IPS-18a (cell line): ENCODE results near the gene CMYA5.

Source experiments
- H3K27ac ChIP-seq: one replicate; pipeline ENCODE4 v1.5.1; 2013; ENCODE audit warnings: low read length
- H3K27me3 ChIP-seq: one replicate; pipeline ENCODE4 v1.6.1; 2013; ENCODE audit warnings: mild to moderate bottlenecking, low read length; ENCODE audit not compliant: control insufficient read depth, insufficient read depth
- H3K36me3 ChIP-seq: one replicate; pipeline ENCODE4 v1.6.1; 2013; ENCODE audit warnings: low read depth, low read length; ENCODE audit not compliant: control insufficient read depth
- H3K4me1 ChIP-seq: one replicate; pipeline ENCODE4 v1.6.1; 2013; ENCODE audit warnings: low read depth, low read length; ENCODE audit not compliant: control insufficient read depth
- H3K4me3 ChIP-seq: one replicate; pipeline ENCODE4 v1.5.1; 2013; ENCODE audit warnings: low read length
- H3K9ac ChIP-seq: one replicate; pipeline ENCODE4 v1.6.1; 2013; ENCODE audit warnings: mild to moderate bottlenecking, low read length, moderate library complexity
- H3K9me3 ChIP-seq: one replicate; pipeline ENCODE4 v1.6.1; 2013; ENCODE audit warnings: low read depth, low read length; ENCODE audit not compliant: control insufficient read depth

Gene CMYA5

DNA sequence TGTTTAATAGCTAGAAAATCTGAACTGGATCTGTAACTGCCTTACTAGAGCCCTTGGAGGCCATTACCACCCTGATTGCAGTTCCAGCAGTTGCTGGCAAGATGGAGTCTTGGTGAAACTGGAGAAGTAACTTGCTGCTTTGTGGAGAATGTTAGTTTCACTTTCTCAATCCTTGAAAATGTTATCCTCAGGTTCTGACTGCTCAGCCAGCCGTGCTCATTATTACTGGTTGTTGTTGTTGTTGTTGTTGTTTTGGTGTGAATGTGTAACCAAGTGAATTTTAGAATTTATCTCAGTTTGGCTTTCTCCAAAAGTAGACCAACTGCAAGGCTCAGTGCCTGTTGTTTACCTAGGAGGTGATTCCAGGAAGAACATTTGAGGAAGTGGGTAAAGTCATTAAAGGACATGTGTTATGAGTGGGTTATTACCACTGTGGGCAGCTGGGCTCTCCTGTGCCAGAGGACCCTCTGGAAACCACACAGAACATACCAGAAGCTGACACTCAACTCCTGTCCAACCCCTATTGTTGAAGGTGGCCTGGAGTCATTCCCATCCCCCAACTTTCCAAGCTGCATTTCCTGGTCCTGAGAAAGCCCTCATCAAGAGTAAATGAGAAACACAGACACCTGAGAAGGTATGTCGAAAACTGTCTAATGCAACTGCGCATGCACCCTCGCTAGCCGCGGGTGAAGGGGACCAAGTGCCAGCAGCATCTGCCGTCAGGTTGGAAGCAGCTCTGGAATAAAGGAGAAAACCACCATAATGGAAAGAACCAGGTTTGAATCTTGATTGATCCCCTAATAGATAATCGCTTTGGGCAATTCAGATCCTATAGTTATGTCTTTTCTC is 111.6 kb downstream of the CMYA5 start:
- Histone ChIP-seq H3K4me1 (no peaks in the 10 kb centered on the region), H3K9ac (no peak overlapping the region), H3K27ac (no peak overlapping the region), H3K36me3 (no peaks in the 10 kb centered on the region), H3K4me3 (no peak overlapping the region), H3K9me3 (no peaks in the 10 kb centered on the region), H3K27me3 (no peaks in the 10 kb centered on the region)

DNA sequence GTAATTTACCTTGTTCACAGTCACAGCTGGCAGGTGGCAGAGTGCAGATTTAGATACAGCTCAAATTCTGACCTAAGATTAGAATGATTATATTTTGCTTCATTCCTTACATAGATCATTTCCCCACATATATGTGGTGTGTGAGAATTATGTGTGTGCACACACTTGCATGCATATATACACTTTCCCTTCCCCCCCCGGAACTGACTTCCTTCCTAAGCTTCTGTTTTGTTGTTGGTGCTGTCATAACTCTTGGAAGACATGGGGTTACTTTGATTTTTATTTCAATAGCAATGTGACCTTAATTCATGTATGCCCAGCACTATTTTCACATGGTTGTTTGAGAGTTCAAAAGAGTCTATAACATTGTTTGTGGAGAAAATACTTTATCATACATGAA is 112.8 kb downstream of the CMYA5 start:
- no peaks in the 10 kb centered on the region for H3K4me1 ChIP-seq
- no peaks in the 10 kb centered on the region for H3K36me3 ChIP-seq
- H3K9ac ChIP-seq = no peak overlapping the region
- no peaks in the 10 kb centered on the region for H3K9me3 ChIP-seq
- H3K4me3 ChIP-seq = no peak overlapping the region
- H3K27me3 ChIP-seq = no peaks in the 10 kb centered on the region
- no peak overlapping the region for H3K27ac ChIP-seq

DNA sequence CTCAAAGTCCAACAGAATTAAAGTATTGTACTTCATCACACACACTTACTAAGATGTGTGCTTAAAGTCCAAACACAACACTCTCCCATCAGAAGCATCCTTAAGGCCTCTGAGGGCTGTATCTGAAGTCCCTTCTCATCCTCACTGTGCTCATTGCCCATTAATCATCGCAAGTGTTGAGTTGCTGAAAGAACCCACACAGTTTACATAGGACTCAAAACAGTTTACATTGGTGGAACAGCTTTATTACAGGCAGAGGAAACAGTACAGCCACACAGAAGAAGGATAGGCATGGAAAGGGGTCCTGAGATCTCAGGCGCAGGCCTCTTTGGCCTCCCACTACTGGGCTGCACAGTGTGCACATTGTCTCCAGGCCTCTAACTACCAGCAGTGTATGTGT is 113.4 kb downstream of the CMYA5 start:
- Histone ChIP-seq H3K4me1 (no peaks in the 10 kb centered on the region), H3K9ac (no peak overlapping the region), H3K9me3 (no peaks in the 10 kb centered on the region), H3K27ac (no peak overlapping the region), H3K27me3 (no peaks in the 10 kb centered on the region), H3K4me3 (no peak overlapping the region), H3K36me3 (no peaks in the 10 kb centered on the region)

DNA sequence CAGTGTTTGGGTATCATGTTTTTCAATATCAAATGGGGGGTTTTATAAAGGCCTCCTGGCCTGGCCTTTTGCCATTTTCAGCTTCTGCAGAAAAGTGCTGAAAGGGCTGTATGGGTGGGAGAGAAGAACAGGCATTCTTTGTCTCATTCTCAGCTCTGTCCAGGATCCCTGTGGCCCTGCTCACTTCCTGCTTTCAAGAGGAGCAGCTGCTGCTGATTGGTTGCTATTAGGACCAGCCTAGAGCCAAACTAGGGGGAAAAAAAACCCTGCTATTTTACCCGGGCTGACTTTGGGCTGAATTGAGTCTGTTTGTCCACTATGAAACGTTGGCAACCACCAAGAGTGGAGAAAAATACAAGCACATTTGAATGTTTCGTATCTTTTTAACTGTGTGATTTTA is 117.1 kb downstream of the CMYA5 start:
- Histone ChIP-seq H3K36me3 (no peaks in the 10 kb centered on the region), H3K4me1 (no peaks in the 10 kb centered on the region), H3K27me3 (no peaks in the 10 kb centered on the region), H3K27ac (no peak overlapping the region), H3K4me3 (no peak overlapping the region), H3K9me3 (no peaks in the 10 kb centered on the region), H3K9ac (no peak overlapping the region)

DNA sequence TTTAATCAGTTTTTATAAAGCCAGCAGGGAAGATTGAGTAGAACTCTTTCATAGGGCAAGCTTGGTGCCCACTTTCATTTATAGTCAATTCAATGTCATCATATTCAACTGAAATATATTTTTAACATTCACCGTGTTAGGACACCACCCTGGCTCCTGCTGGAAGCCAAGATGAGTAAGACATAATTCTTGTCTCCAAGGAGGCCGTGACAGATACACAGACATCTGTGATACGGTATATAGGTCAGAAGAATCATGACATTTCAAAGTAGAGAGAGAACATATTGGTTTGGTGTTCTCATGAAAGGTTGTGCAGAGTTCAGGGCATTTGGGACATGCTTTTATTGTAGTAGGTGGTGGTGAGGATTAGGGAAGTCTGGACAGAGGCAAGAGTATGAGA is 120.1 kb downstream of the CMYA5 start:
- no peak overlapping the region for H3K9ac ChIP-seq
- no peaks in the 10 kb centered on the region for H3K27me3 ChIP-seq
- H3K27ac ChIP-seq = no peak overlapping the region
- no peaks in the 10 kb centered on the region for H3K9me3 ChIP-seq
- no peaks in the 10 kb centered on the region for H3K36me3 ChIP-seq
- H3K4me3 ChIP-seq = no peak overlapping the region
- no peaks in the 10 kb centered on the region for H3K4me1 ChIP-seq

DNA sequence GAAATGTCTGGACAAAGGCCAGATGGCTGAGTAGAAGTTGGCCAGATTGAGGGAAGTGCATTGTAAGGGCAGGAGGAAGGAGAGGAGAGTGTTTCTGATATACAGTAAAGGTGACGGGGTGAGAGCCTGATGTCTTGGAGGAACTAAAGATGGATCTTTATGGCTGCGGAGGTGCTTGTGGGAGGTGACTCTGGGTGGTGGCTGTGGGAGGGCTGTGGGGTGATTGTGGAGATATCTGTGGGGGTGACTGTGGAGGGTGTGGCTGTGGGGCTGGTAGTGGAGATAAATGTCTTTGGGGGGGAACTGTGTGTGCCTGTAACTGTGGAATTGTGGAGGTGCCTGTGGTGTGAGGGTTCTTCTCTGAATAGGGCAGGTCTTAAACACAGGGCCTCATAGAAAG is 121.4 kb downstream of the CMYA5 start:
- Histone ChIP-seq H3K4me3 (no peak overlapping the region), H3K4me1 (no peaks in the 10 kb centered on the region), H3K9me3 (no peaks in the 10 kb centered on the region), H3K27me3 (no peaks in the 10 kb centered on the region), H3K27ac (no peak overlapping the region), H3K36me3 (no peaks in the 10 kb centered on the region), H3K9ac (no peak overlapping the region)

DNA sequence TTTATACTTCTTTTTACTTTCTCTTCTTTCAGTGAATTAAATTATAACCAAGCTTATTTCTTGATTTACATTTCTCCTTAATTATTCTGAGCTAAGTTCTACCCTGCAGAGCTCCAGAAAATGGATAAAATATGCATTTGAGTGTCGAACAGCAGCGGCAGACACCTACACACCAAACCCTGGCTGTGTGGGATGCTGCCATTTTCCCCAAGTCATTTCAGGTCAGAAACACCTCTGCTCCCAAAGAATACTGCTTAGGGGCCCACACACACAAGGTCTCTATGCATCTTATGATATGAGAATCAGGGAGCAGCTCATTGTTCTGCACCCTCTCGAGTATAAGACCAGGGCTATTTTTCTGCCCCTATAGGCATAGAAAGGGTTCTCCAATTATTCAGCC is 122.3 kb downstream of the CMYA5 start:
- Histone ChIP-seq H3K9ac (no peak overlapping the region), H3K9me3 (no peaks in the 10 kb centered on the region), H3K36me3 (no peaks in the 10 kb centered on the region), H3K27ac (no peak overlapping the region), H3K4me1 (no peaks in the 10 kb centered on the region), H3K4me3 (no peak overlapping the region), H3K27me3 (no peaks in the 10 kb centered on the region)

DNA sequence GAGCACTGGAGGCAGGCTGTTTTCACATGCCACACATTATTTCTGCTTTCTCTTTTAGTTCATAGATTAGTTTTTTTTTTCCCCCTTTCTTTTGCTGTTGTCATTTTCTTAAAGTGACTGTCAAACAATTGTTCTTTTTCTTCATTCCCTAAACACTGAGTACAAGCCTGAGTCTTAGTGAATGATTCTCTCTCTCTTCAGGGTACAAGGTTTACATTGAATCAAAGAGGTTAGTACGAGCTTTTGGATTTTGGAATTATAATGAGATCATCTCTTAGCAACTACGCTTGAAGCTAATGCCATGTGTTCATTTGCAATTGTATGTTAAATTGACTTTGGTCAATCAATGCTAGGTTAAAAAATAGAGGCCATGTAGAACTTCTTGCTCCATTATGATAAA is 125.1 kb downstream of the CMYA5 start:
- Histone ChIP-seq H3K9ac (no peak overlapping the region), H3K27me3 (no peaks in the 10 kb centered on the region), H3K36me3 (no peaks in the 10 kb centered on the region)

GRCh38 chr5:79816014-79816413 is 126.4 kb downstream of the CMYA5 start:
- Histone ChIP-seq H3K27ac (no peak overlapping the region), H3K4me1 (no peaks in the 10 kb centered on the region), H3K27me3 (no peaks in the 10 kb centered on the region), H3K36me3 (no peaks in the 10 kb centered on the region), H3K9ac (no peak overlapping the region), H3K9me3 (no peaks in the 10 kb centered on the region), H3K4me3 (no peak overlapping the region)

More for the DNA sequence above, 125.1 kb downstream of the CMYA5 start:
- no peaks in the 10 kb centered on the region for H3K9me3 ChIP-seq
- no peak overlapping the region for H3K27ac ChIP-seq
- H3K4me3 ChIP-seq = no peak overlapping the region
- H3K4me1 ChIP-seq = no peaks in the 10 kb centered on the region

GRCh38 chr5:79820648-79821047 is 131.0 kb downstream of the CMYA5 start:
- Histone ChIP-seq H3K9me3 (no peaks in the 10 kb centered on the region), H3K9ac (no peak overlapping the region), H3K27ac (no peak overlapping the region), H3K4me1 (no peaks in the 10 kb centered on the region), H3K27me3 (no peaks in the 10 kb centered on the region), H3K36me3 (no peaks in the 10 kb centered on the region), H3K4me3 (no peak overlapping the region)

GRCh38 chr5:79824444-79824843 is 134.8 kb downstream of the CMYA5 start:
- no peaks in the 10 kb centered on the region for H3K4me1 ChIP-seq
- no peaks in the 10 kb centered on the region for H3K36me3 ChIP-seq
- no peaks in the 10 kb centered on the region for H3K27me3 ChIP-seq

GRCh38 chr5:79825802-79826201 is 136.2 kb downstream of the CMYA5 start:
- Histone ChIP-seq H3K9me3 (no peaks in the 10 kb centered on the region), H3K27ac (no peak overlapping the region), H3K4me3 (no peak overlapping the region), H3K9ac (no peak overlapping the region), H3K4me1 (no peaks in the 10 kb centered on the region), H3K27me3 (no peaks in the 10 kb centered on the region), H3K36me3 (no peaks in the 10 kb centered on the region)

More at GRCh38 chr5:79824444-79824843, 134.8 kb downstream of the CMYA5 start:
- Histone ChIP-seq H3K27ac (no peak overlapping the region), H3K4me3 (no peak overlapping the region), H3K9me3 (no peaks in the 10 kb centered on the region), H3K9ac (no peak overlapping the region)
